ENCODE data around the gene DIDO1. TPM values are rescaled to one million over a fixed set of nuclear protein-coding genes. Genes with fewer than 3 reads are reported as not detected.

DIDO1 gene
- total RNA-seq, 1 experiment from 2014 or later = 85.9 TPM

DNA sequence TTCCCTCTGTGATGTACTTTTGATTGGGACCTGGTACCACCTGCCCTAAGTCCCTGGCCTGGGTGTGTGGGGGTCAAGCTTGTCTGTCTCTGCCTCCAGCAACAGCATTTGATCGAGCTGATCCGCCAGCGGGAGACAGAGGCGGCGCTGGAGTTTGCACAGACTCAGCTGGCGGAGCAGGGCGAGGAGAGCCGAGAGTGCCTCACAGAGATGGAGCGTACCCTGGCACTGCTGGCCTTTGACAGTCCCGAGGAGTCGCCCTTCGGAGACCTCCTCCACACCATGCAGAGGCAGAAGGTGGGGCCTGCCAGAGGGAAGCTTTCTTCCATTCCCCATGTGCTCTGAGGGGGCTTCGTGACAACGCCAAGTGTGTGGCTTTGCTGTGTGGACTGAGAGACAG, 17.1 kb upstream of the DIDO1 start:
- Histone ChIP-seq H4K20me1 (ENCODE audit: control insufficient read depth, insufficient read depth, insufficient read length) (no peaks in the 10 kb centered on the region), H4K91ac (ENCODE audit: insufficient read length, low read depth, low read length) (no peak overlapping the region), H3K18ac (ENCODE audit: insufficient read length, low read depth, low read length) (no peak overlapping the region), H2AFZ (ENCODE audit: low read length) (no peak overlapping the region), H3K27ac (ENCODE audit: insufficient read length, low read depth, low read length) (no peak overlapping the region), H2BK20ac (ENCODE audit: low read depth, low read length, poor library complexity, severe bottlenecking) (no peak overlapping the region), H3K79me2 (ENCODE audit: insufficient read depth, low read length) (peaks cover 31% of the 10 kb centered on the region; the same call in 1 of the 2 replicates), H2BK15ac (ENCODE audit: low read depth, low read length) (no peak overlapping the region), H3K79me1 (ENCODE audit: insufficient read depth, low read depth, low read length, poor library complexity, severe bottlenecking) (no peaks in the 10 kb centered on the region), H3K56ac (ENCODE audit: insufficient read length, low read depth, low read length) (no peak overlapping the region), H2BK120ac (ENCODE audit: low read depth, low read length, poor library complexity, severe bottlenecking) (no peak overlapping the region), H2BK5ac (ENCODE audit: insufficient read length, low read length) (no peak overlapping the region), H2BK12ac (ENCODE audit: insufficient read length, low read depth, low read length) (no peak overlapping the region), H4K5ac (ENCODE audit: insufficient read length, low read depth, low read length) (no peak overlapping the region), H3K9me3 (ENCODE audit: control insufficient read depth, low read depth, low read length) (no peaks in the 10 kb centered on the region), H3K4me2 (ENCODE audit: insufficient read depth, insufficient read length, low read length) (no peak overlapping the region), H3K14ac (ENCODE audit: insufficient read depth, low read length) (no peak overlapping the region), H3K4ac (ENCODE audit: low read depth, low read length) (no peak overlapping the region), H3K4me1 (ENCODE audit: insufficient read depth, low read length) (no peaks in the 10 kb centered on the region; the same call in 1 of the 2 replicates), H4K8ac (replicated peaks; ENCODE audit: insufficient read length, low read depth, low read length) (no peak overlapping the region), H3K23me2 (ENCODE audit: insufficient read length, low read depth, low read length, poor library complexity, severe bottlenecking) (no peaks in the 10 kb centered on the region), H2AK5ac (ENCODE audit: insufficient read length, low read length) (no peak overlapping the region), H3K27me3 (ENCODE audit: insufficient read depth, low read length) (no peaks in the 10 kb centered on the region), H3K9ac (ENCODE audit: extremely low read depth, insufficient read length, low read length) (no peak overlapping the region), H3T11ph (ENCODE audit: low read length) (no peak overlapping the region), H3K23ac (ENCODE audit: insufficient read length, low read depth, low read length) (no peak overlapping the region)
- TF ChIP-seq CTCF (conservative IDR thresholded peaks at IDR 0.05) = no peak
- Mint-ChIP-seq H3K27me3 (ENCODE audit: low read depth) (no peaks in the 10 kb centered on the region), H3K36me3 (ENCODE audit: insufficient read depth in 1 of 3, low read depth in 3 of 3) (peaks cover 48 to 82% (median 73%) of the 10 kb centered on the region in 3 experiments), H3K9me3 (no peaks in the 10 kb centered on the region), H3K4me1 (peaks cover 10 to 16% of the 10 kb centered on the region in 2 experiments), H3K27ac (no peak overlapping the region), H3K4me3 (no peak overlapping the region)
- DNase-seq = no peak
- no CpG with 5 or more reads among the region's 14 CpGs for WGBS (ENCODE audit: extremely low coverage, insufficient read length, low lambda C conversion rate)
